HG03354 (cell line): ENCODE measurements around the gene AFP.
"Not testable (repeated sequence)": the region's sequence is repeated elsewhere in the genome, so short reads cannot be mapped to it uniquely, and the experiment has no call there.

Experiments used
- ATAC-seq: cut with Tn5 transposase; IDR thresholded peaks from one replicate; pipeline ENCODE4 v1.9.1; 2021; ENCODE audit warnings: mild to moderate bottlenecking; ENCODE audit not compliant: unreplicated experiment, poor library complexity, severe bottlenecking

AFP gene

GRCh38 chr4:73435984-73436383 is at the start of gene AFP:
Gene AFP, plus strand, starts transcription at chr4:73436221. Its CDS starts 42 bp downstream, at chr4:73436263.
- ATAC-seq, result no peak

- ATAC-seq, result no peak
Measured at GRCh38 chr4:73387552-73387951, 48.5 kb upstream of the AFP start.

GRCh38 chr4:73388887-73389286 is 47.1 kb upstream of the AFP start:
- no peak for ATAC-seq

- not testable (repeated sequence) for ATAC-seq
Measured at GRCh38 chr4:73389663-73390062, 46.4 kb upstream of the AFP start.

- ATAC-seq, result no peak
Measured at GRCh38 chr4:73391774-73392173, 44.2 kb upstream of the AFP start.

- no peak for ATAC-seq
Measured at GRCh38 chr4:73392936-73393335, 43.1 kb upstream of the AFP start.

GRCh38 chr4:73396304-73396703 is 39.7 kb upstream of the AFP start:
- no peak for ATAC-seq

- no peak for ATAC-seq
Measured at GRCh38 chr4:73396993-73397972, 38.7 kb upstream of the AFP start.

GRCh38 chr4:73401412-73401811 is 34.6 kb upstream of the AFP start:
- no peak for ATAC-seq

- ATAC-seq, result no peak
Measured at GRCh38 chr4:73404042-73404441, 32.0 kb upstream of the AFP start, which contains the start of gene ALB. Gene ALB, plus strand, starts transcription at chr4:73404287. Its CDS starts 41 bp downstream, at chr4:73404328.

- ATAC-seq, result no peak
Measured at GRCh38 chr4:73404457-73404856, 31.6 kb upstream of the AFP start.

- no peak for ATAC-seq
Measured at GRCh38 chr4:73405138-73405537, 30.9 kb upstream of the AFP start.

- no peak for ATAC-seq
Measured at GRCh38 chr4:73406548-73406875, 29.5 kb upstream of the AFP start.

GRCh38 chr4:73407227-73407673 is 28.8 kb upstream of the AFP start:
- ATAC-seq, result no peak

- ATAC-seq, result no peak
Measured at GRCh38 chr4:73408181-73408867, 27.7 kb upstream of the AFP start.

GRCh38 chr4:73409012-73409862 is 26.8 kb upstream of the AFP start:
- ATAC-seq, result no peak

- ATAC-seq, result no peak
Measured at GRCh38 chr4:73409978-73410548, 26.0 kb upstream of the AFP start.

GRCh38 chr4:73410916-73411730 is 24.9 kb upstream of the AFP start:
- ATAC-seq, result no peak
